ENCODE measurements around the gene MBP. TPM values are rescaled to one million over a fixed set of nuclear protein-coding genes. Genes with fewer than 3 reads are reported as not detected.

Gene MBP
- total RNA-seq, 1 experiment from 2014 or later = not detected

GRCh38 chr18:77003316-77003715 lies 129.3 kb downstream of the MBP start:
- no peaks in the 10 kb centered on the region for H3K36me3 ChIP-seq (ENCODE audit: insufficient read depth, low read length, poor library complexity, severe bottlenecking)
- no peak for TF ChIP-seq EZH2 (IDR thresholded peaks at IDR 0.05; ENCODE audit: borderline replicate concordance, low read depth, low read length, poor library complexity, severe bottlenecking)
- TF ChIP-seq CTCF (conservative IDR thresholded peaks at IDR 0.05; ENCODE audit: low read depth, low read length) = no peak
- POLR2A ChIA-PET (ENCODE audit: low non-redundant PET) = interaction anchor here (0.6 kb wide), 1 partner anchor 93 kb away, joined by 3 read pairs; no protein-coding TSS in a partner anchor
- BruUV-seq (replicated peaks) = no TSS peak
- H3K4me1 ChIP-seq (ENCODE audit: insufficient read depth, low read length, poor library complexity, severe bottlenecking) = no peaks in the 10 kb centered on the region
- CTCF ChIA-PET = interaction anchor here (1.5 kb wide), 1 partner anchor 209 kb away, joined by 4 read pairs; no protein-coding TSS in a partner anchor
- no peaks in the 10 kb centered on the region for H3K9me3 ChIP-seq (ENCODE audit: low read depth, low read length, poor library complexity, severe bottlenecking)
- H3K4me3 ChIP-seq (ENCODE audit: low read depth, low read length, poor library complexity, severe bottlenecking) = no peak overlapping the region
- intact Hi-C loops (cut with micrococcal nuclease; ENCODE audit: unreplicated experiment) = loop anchor here (5.0 kb wide), 2 partner anchors 209 to 1984 kb away; no protein-coding TSS in a partner anchor
- no peak for DNase-seq (ENCODE audit: low spot score)
- no peak overlapping the region for H3K27ac ChIP-seq (ENCODE audit: low read depth, low read length, poor library complexity, severe bottlenecking)
- peaks cover 45% of the 10 kb centered on the region for H3K27me3 ChIP-seq (replicated peaks; ENCODE audit: insufficient read depth, low read depth, low read length, poor library complexity)

GRCh38 chr18:77002496-77002895 lies 130.1 kb downstream of the MBP start:
- DNase-seq (ENCODE audit: low spot score) = no peak
- Histone ChIP-seq H3K4me1 (ENCODE audit: insufficient read depth, low read length, poor library complexity, severe bottlenecking) (no peaks in the 10 kb centered on the region), H3K27ac (ENCODE audit: low read depth, low read length, poor library complexity, severe bottlenecking) (no peak overlapping the region), H3K9me3 (ENCODE audit: low read depth, low read length, poor library complexity, severe bottlenecking) (no peaks in the 10 kb centered on the region), H3K27me3 (replicated peaks; ENCODE audit: insufficient read depth, low read depth, low read length, poor library complexity) (peaks cover 45% of the 10 kb centered on the region), H3K36me3 (ENCODE audit: insufficient read depth, low read length, poor library complexity, severe bottlenecking) (no peaks in the 10 kb centered on the region), H3K4me3 (ENCODE audit: low read depth, low read length, poor library complexity, severe bottlenecking) (no peak overlapping the region)
- no peak for TF ChIP-seq CTCF (conservative IDR thresholded peaks at IDR 0.05; ENCODE audit: low read depth, low read length)
- TF ChIP-seq EZH2 (IDR thresholded peaks at IDR 0.05; ENCODE audit: borderline replicate concordance, low read depth, low read length, poor library complexity, severe bottlenecking) = no peak
- intact Hi-C loops (cut with micrococcal nuclease; ENCODE audit: unreplicated experiment) = loop anchor here (5.0 kb wide), 2 partner anchors 210 to 1985 kb away; no protein-coding TSS in a partner anchor
- ChIA-PET CTCF (no interaction called here), POLR2A (ENCODE audit: low non-redundant PET) (no interaction called here)
- no TSS peak for BruUV-seq (replicated peaks)

- Histone ChIP-seq H3K4me3 (ENCODE audit: low read depth, low read length, poor library complexity, severe bottlenecking) (no peak overlapping the region), H3K27me3 (replicated peaks; ENCODE audit: insufficient read depth, low read depth, low read length, poor library complexity) (peaks cover 41% of the 10 kb centered on the region), H3K36me3 (ENCODE audit: insufficient read depth, low read length, poor library complexity, severe bottlenecking) (no peaks in the 10 kb centered on the region), H3K4me1 (ENCODE audit: insufficient read depth, low read length, poor library complexity, severe bottlenecking) (no peaks in the 10 kb centered on the region), H3K27ac (ENCODE audit: low read depth, low read length, poor library complexity, severe bottlenecking) (no peak overlapping the region), H3K9me3 (ENCODE audit: low read depth, low read length, poor library complexity, severe bottlenecking) (no peaks in the 10 kb centered on the region)
- DNase-seq (ENCODE audit: low spot score) = no peak
- ChIA-PET POLR2A (ENCODE audit: low non-redundant PET) (no interaction called here), CTCF (no interaction called here)
- no TSS peak for BruUV-seq (replicated peaks)
- intact Hi-C loops (cut with micrococcal nuclease; ENCODE audit: unreplicated experiment) = loop anchor here (2.0 to 5.0 kb wide), 3 partner anchors 53 to 1985 kb away; no protein-coding TSS in a partner anchor
- TF ChIP-seq EZH2 (IDR thresholded peaks at IDR 0.05; ENCODE audit: borderline replicate concordance, low read depth, low read length, poor library complexity, severe bottlenecking) = no peak
- TF ChIP-seq CTCF (conservative IDR thresholded peaks at IDR 0.05; ENCODE audit: low read depth, low read length) = no peak
Measured at GRCh38 chr18:77001979-77002378, 130.6 kb downstream of the MBP start.
